Mesenchymal stem cell (in vitro differentiated cells and primary cell): ENCODE data around the gene USP14.
A peak's percentile ranks its signal among the peaks of the same experiment; 100 is the strongest.

ENCODE experiments used
- DNase-seq: peaks from one replicate; pipeline ENCODE4 v3.0.0-alpha.2; 2013
- H2AFZ ChIP-seq: one replicate; pipeline ENCODE4 v1.6.1; 2013; ENCODE audit warnings: low read depth, mild to moderate bottlenecking, control low read depth, inconsistent platforms, low read length, moderate library complexity
- H2AK5ac ChIP-seq: 2 replicates; pipeline ENCODE4 v1.6.1; 2013; ENCODE audit warnings: low read length, moderate library complexity, mild to moderate bottlenecking, inconsistent platforms; ENCODE audit not compliant: severe bottlenecking
- H2BK120ac ChIP-seq: one replicate; pipeline ENCODE4 v1.6.1; 2013; ENCODE audit warnings: low read depth, mild to moderate bottlenecking, inconsistent platforms, low read length, moderate library complexity
- H2BK12ac ChIP-seq, 2 experiments: one replicate each; pipeline ENCODE4 v1.6.1; 2013; ENCODE audit warnings: inconsistent platforms in 2 of 2, low read length in 2 of 2, mild to moderate bottlenecking in 2 of 2, moderate library complexity in 2 of 2, control low read depth in 1 of 2
- H2BK15ac ChIP-seq: one replicate; pipeline ENCODE4 v1.6.1; 2013; ENCODE audit warnings: mild to moderate bottlenecking, low read depth, inconsistent platforms; ENCODE audit not compliant: poor library complexity, severe bottlenecking
- H2BK5ac ChIP-seq: 2 replicates; pipeline ENCODE4 v1.6.1; 2013; ENCODE audit warnings: low read depth, mild to moderate bottlenecking, low read length, control low read depth, inconsistent platforms; ENCODE audit not compliant: poor library complexity, severe bottlenecking
- H3K14ac ChIP-seq, 2 experiments: one replicate each; pipeline ENCODE4 v1.6.1; 2013; ENCODE audit warnings: inconsistent platforms in 2 of 2, low read length in 2 of 2, control low read depth in 1 of 2, mild to moderate bottlenecking in 1 of 2, moderate library complexity in 1 of 2
- H3K18ac ChIP-seq, 2 experiments: one replicate each; pipeline ENCODE4 v1.6.1; 2013; ENCODE audit warnings: inconsistent platforms in 2 of 2, low read length in 2 of 2, control low read depth in 1 of 2, low read depth in 1 of 2, mild to moderate bottlenecking in 1 of 2
- H3K23ac ChIP-seq, 2 experiments: one replicate each; pipeline ENCODE4 v1.6.1; 2013; ENCODE audit warnings: inconsistent platforms in 2 of 2, low read length in 2 of 2, mild to moderate bottlenecking in 2 of 2, moderate library complexity in 2 of 2, control low read depth in 1 of 2
- H3K27ac ChIP-seq: 2 replicates; pipeline ENCODE4 v1.5.1; 2013; ENCODE audit warnings: mild to moderate bottlenecking, moderate library complexity, low read length, control low read depth, inconsistent platforms; ENCODE audit not compliant: poor library complexity, severe bottlenecking
- H3K27me3 ChIP-seq, 2 experiments: 2 replicates each; pipeline versions ENCODE4 v1.6.1 to v1.7.0; 2013; ENCODE audit warnings: low read length in 2 of 2, mild to moderate bottlenecking in 2 of 2, moderate library complexity in 2 of 2, control low read depth in 1 of 2, inconsistent platforms in 1 of 2; ENCODE audit not compliant: control insufficient read depth in 1 of 2, insufficient read depth in 1 of 2
- H3K36me3 ChIP-seq, 2 experiments: 2 replicates each; pipeline versions ENCODE4 v1.6.1 to v1.7.0; 2013; ENCODE audit warnings: low read length in 2 of 2, control low read depth in 1 of 2, inconsistent platforms in 1 of 2, low read depth in 1 of 2, mild to moderate bottlenecking in 1 of 2; ENCODE audit not compliant: insufficient read depth in 2 of 2, control insufficient read depth in 1 of 2
- H3K4ac ChIP-seq, 2 experiments: one replicate each; pipeline ENCODE4 v1.6.1; 2013; ENCODE audit warnings: inconsistent platforms in 2 of 2, low read length in 2 of 2, mild to moderate bottlenecking in 2 of 2, moderate library complexity in 2 of 2, control low read depth in 1 of 2, low read depth in 1 of 2
- H3K4me1 ChIP-seq: 2 replicates; pipeline ENCODE4 v1.6.1; 2013; ENCODE audit warnings: low read depth, low read length, control low read depth; ENCODE audit not compliant: control insufficient read depth, insufficient read depth
- H3K4me2 ChIP-seq: 2 replicates; pipeline ENCODE4 v1.6.1; 2013; ENCODE audit warnings: low read length, mild to moderate bottlenecking, inconsistent platforms; ENCODE audit not compliant: poor library complexity, severe bottlenecking
- H3K4me3 ChIP-seq, 2 experiments: 2 replicates each; pipeline versions ENCODE4 v1.5.1 to v1.7.0; 2013; ENCODE audit warnings: low read length in 2 of 2, mild to moderate bottlenecking in 2 of 2, control low read depth in 1 of 2, low read depth in 1 of 2; ENCODE audit not compliant: insufficient read depth in 1 of 2
- H3K79me1 ChIP-seq: replicated peaks from 2 replicates; pipeline ENCODE4 v1.6.1; 2013; ENCODE audit warnings: mild to moderate bottlenecking, control low read depth, low read length, inconsistent platforms; ENCODE audit not compliant: poor library complexity, severe bottlenecking
- H3K9ac ChIP-seq: 2 replicates; pipeline ENCODE4 v1.7.0; 2013; ENCODE audit warnings: mild to moderate bottlenecking, low read length, moderate library complexity
- H3K9me3 ChIP-seq: 2 replicates; pipeline ENCODE4 v1.7.0; 2013; ENCODE audit warnings: mild to moderate bottlenecking, low read length; ENCODE audit not compliant: control insufficient read depth
- H4K8ac ChIP-seq: one replicate; pipeline ENCODE4 v1.6.1; 2013; ENCODE audit warnings: inconsistent platforms, mild to moderate bottlenecking, low read length, moderate library complexity
- H4K91ac ChIP-seq: one replicate; pipeline ENCODE4 v1.6.1; 2013; ENCODE audit warnings: mild to moderate bottlenecking, low read length, inconsistent platforms
- WGBS: methylation state at CpG from one replicate; pipeline ENCODE4 v1.1.7; 2013; ENCODE audit warnings: mixed read lengths; 5-methylcytosine and 5-hydroxymethylcytosine counted together

The USP14 gene

GRCh38 chr18:210733-211132, 52.4 kb downstream of the USP14 start:
- no peak overlapping the region for H4K91ac ChIP-seq
- no peak overlapping the region for H3K14ac ChIP-seq
- no peak overlapping the region for H2BK5ac ChIP-seq
- H2BK120ac ChIP-seq = no peak overlapping the region
- no peak overlapping the region for H3K18ac ChIP-seq
- 96% methylated on average over 3 of the region's 4 CpGs for WGBS
- no peak overlapping the region for H2AK5ac ChIP-seq
- DNase-seq = no peak
- no peaks in the 10 kb centered on the region for H3K27me3 ChIP-seq
- peak overlapping the region in 1 of 2 experiments; percentile 66 for H2BK12ac ChIP-seq
- peaks cover 12 to 87% of the 10 kb centered on the region in 2 experiments for H3K36me3 ChIP-seq
- H3K27ac ChIP-seq = no peak overlapping the region
- no peak overlapping the region for H3K4me3 ChIP-seq
- no peak overlapping the region for H3K4me2 ChIP-seq
- peaks cover 2% of the 10 kb centered on the region for H3K4me1 ChIP-seq
- H2BK15ac ChIP-seq = no peak overlapping the region
- H3K9ac ChIP-seq = no peak overlapping the region
- no peaks in the 10 kb centered on the region for H3K9me3 ChIP-seq
- peaks cover 14% of the 10 kb centered on the region for H3K79me1 ChIP-seq
- H4K8ac ChIP-seq = no peak overlapping the region
- H3K4ac ChIP-seq = no peak overlapping the region
- H2AFZ ChIP-seq = no peak overlapping the region
- no peak overlapping the region for H3K23ac ChIP-seq

DNA sequence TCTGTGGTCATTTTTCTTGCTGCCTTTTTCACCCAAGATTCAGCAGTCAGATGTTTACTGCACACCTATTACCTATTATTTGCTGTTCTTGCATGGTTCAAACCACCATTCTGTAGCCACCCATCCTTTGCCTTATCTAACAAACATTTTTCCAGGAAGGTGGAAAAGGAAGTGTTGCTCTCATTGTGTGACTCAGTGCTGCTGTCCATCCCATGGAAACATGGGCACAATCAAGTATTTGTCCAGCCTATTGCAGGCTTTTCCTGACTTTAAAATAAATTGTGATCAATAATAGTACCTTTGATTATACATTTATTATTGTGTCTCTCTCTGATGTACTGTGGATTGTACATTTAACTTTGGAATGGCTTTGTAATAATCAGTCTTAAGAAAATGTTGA, 53.2 kb downstream of the USP14 start:
- no peak overlapping the region for H2BK5ac ChIP-seq
- H3K9me3 ChIP-seq = no peaks in the 10 kb centered on the region
- H2AK5ac ChIP-seq = no peak overlapping the region
- no peak overlapping the region for H3K27ac ChIP-seq
- no peak overlapping the region for H4K8ac ChIP-seq
- no peak overlapping the region for H3K4me3 ChIP-seq
- no peak overlapping the region for H4K91ac ChIP-seq
- peaks cover 14 to 86% of the 10 kb centered on the region in 2 experiments for H3K36me3 ChIP-seq
- H3K9ac ChIP-seq = no peak overlapping the region
- no peak overlapping the region for H3K23ac ChIP-seq
- H2BK120ac ChIP-seq = no peak overlapping the region
- H3K4me1 ChIP-seq = peaks cover 2% of the 10 kb centered on the region
- H3K4ac ChIP-seq = no peak overlapping the region
- no peak overlapping the region for H2BK12ac ChIP-seq
- H3K79me1 ChIP-seq = peaks cover 11% of the 10 kb centered on the region
- no peaks in the 10 kb centered on the region for H3K27me3 ChIP-seq
- no peak overlapping the region for H2AFZ ChIP-seq
- H3K14ac ChIP-seq = no peak overlapping the region
- H3K4me2 ChIP-seq = no peak overlapping the region
- DNase-seq = no peak
- no peak overlapping the region for H2BK15ac ChIP-seq
- H3K18ac ChIP-seq = no peak overlapping the region

DNA sequence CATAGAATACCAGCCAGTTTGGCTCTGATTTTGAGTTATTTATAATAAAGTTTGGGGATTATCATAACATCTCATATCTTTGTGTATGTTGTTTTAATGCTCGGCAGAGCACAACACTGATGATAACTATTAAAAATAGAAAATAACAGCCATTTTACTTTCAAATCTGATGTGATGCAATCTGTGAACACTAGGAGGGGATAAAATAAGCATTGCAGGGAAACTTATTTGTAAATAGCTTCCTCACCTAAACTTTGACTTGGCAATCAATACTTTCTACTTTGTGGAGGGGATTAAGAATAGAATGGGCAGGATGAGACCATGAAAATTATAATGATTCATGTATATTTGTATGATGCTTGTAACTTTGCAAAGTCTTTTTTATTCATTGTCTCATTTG, 54.4 kb downstream of the USP14 start:
- Histone ChIP-seq H2AK5ac (no peak overlapping the region), H3K79me1 (peaks cover 8% of the 10 kb centered on the region), H3K4me3 (no peak overlapping the region), H3K18ac (no peak overlapping the region), H2BK15ac (no peak overlapping the region), H2AFZ (no peak overlapping the region), H3K27ac (no peak overlapping the region), H3K9ac (no peak overlapping the region), H3K36me3 (peaks cover 13 to 87% of the 10 kb centered on the region in 2 experiments), H2BK5ac (no peak overlapping the region), H3K4me1 (peaks cover 2% of the 10 kb centered on the region), H2BK120ac (no peak overlapping the region), H2BK12ac (no peak overlapping the region), H3K4ac (no peak overlapping the region), H4K8ac (no peak overlapping the region), H3K4me2 (no peak overlapping the region), H3K23ac (no peak overlapping the region), H3K9me3 (no peaks in the 10 kb centered on the region), H4K91ac (no peak overlapping the region), H3K27me3 (no peaks in the 10 kb centered on the region), H3K14ac (no peak overlapping the region)
- DNase-seq = no peak
- no CpG with 5 or more reads among the region's 1 CpG for WGBS

DNA sequence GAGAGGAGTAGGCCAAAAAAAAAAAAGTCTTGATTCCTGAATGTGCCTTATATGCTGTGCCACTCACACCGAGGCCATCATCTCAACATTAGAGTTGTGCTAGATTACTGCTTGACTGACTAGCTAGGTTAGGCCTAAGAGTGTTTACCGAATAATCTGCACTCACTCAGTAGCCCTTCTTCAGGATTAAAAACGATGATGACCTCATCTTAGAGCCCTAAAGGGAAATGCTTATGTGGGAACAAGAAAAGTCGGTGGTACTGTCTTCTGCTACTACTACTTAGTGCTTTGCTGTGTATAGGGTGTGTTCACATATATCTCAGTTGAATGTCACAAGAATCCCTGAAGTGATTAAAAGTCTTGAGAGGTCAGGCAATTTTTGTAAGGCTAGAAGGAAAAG, 55.1 kb downstream of the USP14 start:
- H2BK120ac ChIP-seq = no peak overlapping the region
- H3K18ac ChIP-seq = no peak overlapping the region
- peaks cover 13 to 95% of the 10 kb centered on the region in 2 experiments for H3K36me3 ChIP-seq
- WGBS = 93% methylated on average over 4 of the region's 4 CpGs
- no peak overlapping the region for H4K8ac ChIP-seq
- peaks cover 2% of the 10 kb centered on the region for H3K4me1 ChIP-seq
- H2BK5ac ChIP-seq = no peak overlapping the region
- H2BK15ac ChIP-seq = no peak overlapping the region
- no peak overlapping the region for H2BK12ac ChIP-seq
- H2AK5ac ChIP-seq = no peak overlapping the region
- DNase-seq = no peak
- H3K27me3 ChIP-seq = no peaks in the 10 kb centered on the region
- no peak overlapping the region for H3K4me3 ChIP-seq
- no peak overlapping the region for H3K23ac ChIP-seq
- H3K4ac ChIP-seq = no peak overlapping the region
- H3K9me3 ChIP-seq = no peaks in the 10 kb centered on the region
- H2AFZ ChIP-seq = no peak overlapping the region
- no peak overlapping the region for H3K14ac ChIP-seq
- no peak overlapping the region for H3K4me2 ChIP-seq
- H3K27ac ChIP-seq = no peak overlapping the region
- H3K9ac ChIP-seq = no peak overlapping the region
- H3K79me1 ChIP-seq = peaks cover 9% of the 10 kb centered on the region
- H4K91ac ChIP-seq = no peak overlapping the region
